ENCODE measurements around the gene COL13A1. TPM values are rescaled to one million over a fixed set of nuclear protein-coding genes. Genes with fewer than 3 reads are reported as not detected.

COL13A1 gene
- total RNA-seq, 1 donor from 2014 or later: 9.5 TPM

GRCh38 chr10:69800109-69800508 lies 1.6 kb upstream of the COL13A1 start:
- Mint-ChIP-seq H3K27ac (ENCODE audit: unreplicated experiment) (no peak overlapping the region), H3K36me3 (ENCODE audit: low read depth) (no peaks in the 10 kb centered on the region), H3K4me1 (peaks cover 28% of the 10 kb centered on the region), H3K27me3 (ENCODE audit: low read depth) (peaks cover 57% of the 10 kb centered on the region), H3K9me3 (peaks cover 3% of the 10 kb centered on the region), H3K4me3 (peak overlapping the region; percentile 90)
- peak; percentile 58 for DNase-seq (ENCODE audit: low read depth, low spot score)
- TF ChIP-seq CTCF (conservative IDR thresholded peaks at IDR 0.05): peak; percentile 66

DNA sequence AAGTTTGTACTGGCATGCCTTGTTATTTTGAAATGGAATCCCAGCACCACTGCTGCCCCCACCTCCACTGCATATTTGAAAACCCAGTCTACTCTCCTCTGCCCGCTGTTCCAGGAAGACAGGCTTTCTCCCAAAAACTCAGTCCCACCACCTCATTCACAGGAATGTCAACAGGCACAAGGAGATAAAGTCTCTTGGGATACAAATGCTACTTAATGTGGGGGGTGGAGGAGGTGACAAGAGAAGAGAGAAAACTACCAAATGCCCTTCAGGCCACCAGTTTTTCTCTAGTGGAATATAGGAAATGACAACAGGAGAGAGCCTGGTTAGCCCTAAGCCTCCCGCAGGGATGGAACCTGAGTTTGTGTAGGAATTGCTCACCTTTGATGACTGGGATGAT lies 1.0 kb upstream of the COL13A1 start:
- Mint-ChIP-seq H3K4me3 (peak overlapping the region; percentile 90), H3K4me1 (peaks cover 30% of the 10 kb centered on the region), H3K27me3 (ENCODE audit: low read depth) (peaks cover 58% of the 10 kb centered on the region), H3K36me3 (ENCODE audit: low read depth) (no peaks in the 10 kb centered on the region), H3K27ac (ENCODE audit: unreplicated experiment) (no peak overlapping the region), H3K9me3 (peaks cover 2% of the 10 kb centered on the region)
- DNase-seq (ENCODE audit: low read depth, low spot score): no peak
- TF ChIP-seq CTCF (conservative IDR thresholded peaks at IDR 0.05): no peak

GRCh38 chr10:69801094-69801433 lies 642 bp upstream of the COL13A1 start:
- peak overlapping the region; percentile 90 for H3K4me3 Mint-ChIP-seq
- no peaks in the 10 kb centered on the region for H3K36me3 Mint-ChIP-seq (ENCODE audit: low read depth)
- peak; percentile 71 for DNase-seq (ENCODE audit: low read depth, low spot score)
- peak; percentile 65 for TF ChIP-seq CTCF (conservative IDR thresholded peaks at IDR 0.05)
- H3K4me1 Mint-ChIP-seq: peaks cover 33% of the 10 kb centered on the region
- H3K27me3 Mint-ChIP-seq (ENCODE audit: low read depth): peaks cover 58% of the 10 kb centered on the region
- H3K27ac Mint-ChIP-seq (ENCODE audit: unreplicated experiment): no peak overlapping the region
- H3K9me3 Mint-ChIP-seq: no peaks in the 10 kb centered on the region

GRCh38 chr10:69802424-69803161 lies 887 bp downstream of the COL13A1 start:
- Mint-ChIP-seq H3K36me3 (ENCODE audit: low read depth) (no peaks in the 10 kb centered on the region), H3K4me1 (peaks cover 34% of the 10 kb centered on the region), H3K9me3 (no peaks in the 10 kb centered on the region), H3K4me3 (peak overlapping the region; percentile 91), H3K27me3 (ENCODE audit: low read depth) (peaks cover 58% of the 10 kb centered on the region), H3K27ac (ENCODE audit: unreplicated experiment) (no peak overlapping the region)
- DNase-seq (ENCODE audit: low read depth, low spot score): peak; percentile 56
- TF ChIP-seq CTCF (conservative IDR thresholded peaks at IDR 0.05): peak; percentile 27

GRCh38 chr10:69803809-69804208 lies 2.1 kb downstream of the COL13A1 start:
- H3K36me3 Mint-ChIP-seq (ENCODE audit: low read depth): no peaks in the 10 kb centered on the region
- TF ChIP-seq CTCF (conservative IDR thresholded peaks at IDR 0.05): no peak
- H3K9me3 Mint-ChIP-seq: no peaks in the 10 kb centered on the region
- peak overlapping the region; percentile 83 for H3K4me3 Mint-ChIP-seq
- H3K4me1 Mint-ChIP-seq: peaks cover 34% of the 10 kb centered on the region
- H3K27ac Mint-ChIP-seq (ENCODE audit: unreplicated experiment): peak overlapping the region; percentile 28
- H3K27me3 Mint-ChIP-seq (ENCODE audit: low read depth): peaks cover 54% of the 10 kb centered on the region
- no peak for DNase-seq (ENCODE audit: low read depth, low spot score)

Measured in neural crest cell (in vitro differentiated cells).